ENCODE measurements around the gene GAS6.
A peak's percentile ranks its signal among the peaks of the same experiment; 100 is the strongest.
"Not testable (repeated sequence)": the region's sequence is repeated elsewhere in the genome, so short reads cannot be mapped to it uniquely, and the experiment has no call there.

GAS6 gene

GRCh38 chr13:113831061-113831460 is 32.8 kb downstream of the GAS6 start:
- H3K4me3 ChIP-seq (ENCODE audit: low read depth in 1 of 2, low read length in 2 of 2) = no peak overlapping the region
- H3K27me3 ChIP-seq (ENCODE audit: control insufficient read depth in 1 of 2, insufficient read depth in 2 of 2, low read length in 2 of 2) = no peaks in the 10 kb centered on the region
- no peak overlapping the region for H3K27ac ChIP-seq (ENCODE audit: low read depth, low read length)
- peaks cover 14% of the 10 kb centered on the region for H3K36me3 ChIP-seq (ENCODE audit: insufficient read depth, low read length)
- no peak overlapping the region for H3K9ac ChIP-seq (ENCODE audit: low read length)
- no peaks in the 10 kb centered on the region for H3K4me1 ChIP-seq (ENCODE audit: insufficient read depth, low read length)
- no peaks in the 10 kb centered on the region for H3K9me3 ChIP-seq (ENCODE audit: low read length)

- H3K27ac ChIP-seq (ENCODE audit: low read depth, low read length); H3K27me3 ChIP-seq (ENCODE audit: control insufficient read depth in 1 of 2, insufficient read depth in 2 of 2, low read length in 2 of 2); H3K4me3 ChIP-seq (ENCODE audit: low read depth in 1 of 2, low read length in 2 of 2); H3K9me3 ChIP-seq (ENCODE audit: low read length); H3K4me1 ChIP-seq (ENCODE audit: insufficient read depth, low read length); H3K9ac ChIP-seq (ENCODE audit: low read length): not testable (repeated sequence)
- H3K36me3 ChIP-seq (ENCODE audit: insufficient read depth, low read length) = peaks cover 14% of the 10 kb centered on the region
Observed at GRCh38 chr13:113830426-113830950, 33.4 kb downstream of the GAS6 start.

GRCh38 chr13:113828282-113828825 is 35.5 kb downstream of the GAS6 start:
- H3K4me1 ChIP-seq (ENCODE audit: insufficient read depth, low read length) = no peaks in the 10 kb centered on the region
- no peaks in the 10 kb centered on the region for H3K9me3 ChIP-seq (ENCODE audit: low read length)
- H3K36me3 ChIP-seq (ENCODE audit: insufficient read depth, low read length) = peaks cover 11% of the 10 kb centered on the region
- no peak overlapping the region for H3K9ac ChIP-seq (ENCODE audit: low read length)
- H3K27ac ChIP-seq (ENCODE audit: low read depth, low read length) = no peak overlapping the region
- no peaks in the 10 kb centered on the region for H3K27me3 ChIP-seq (ENCODE audit: control insufficient read depth in 1 of 2, insufficient read depth in 2 of 2, low read length in 2 of 2)
- no peak overlapping the region for H3K4me3 ChIP-seq (ENCODE audit: low read depth in 1 of 2, low read length in 2 of 2)

GRCh38 chr13:113827021-113827420 is 36.9 kb downstream of the GAS6 start:
- Histone ChIP-seq H3K27me3 (ENCODE audit: control insufficient read depth in 1 of 2, insufficient read depth in 2 of 2, low read length in 2 of 2) (no peaks in the 10 kb centered on the region), H3K9ac (ENCODE audit: low read length) (no peak overlapping the region), H3K4me3 (ENCODE audit: low read depth in 1 of 2, low read length in 2 of 2) (no peak overlapping the region), H3K4me1 (ENCODE audit: insufficient read depth, low read length) (peaks cover 1% of the 10 kb centered on the region), H3K36me3 (ENCODE audit: insufficient read depth, low read length) (peaks cover 7% of the 10 kb centered on the region), H3K9me3 (ENCODE audit: low read length) (no peaks in the 10 kb centered on the region), H3K27ac (ENCODE audit: low read depth, low read length) (no peak overlapping the region)

GRCh38 chr13:113826446-113826845 is 37.4 kb downstream of the GAS6 start:
- H3K4me3 ChIP-seq (ENCODE audit: low read depth in 1 of 2, low read length in 2 of 2); H3K9ac ChIP-seq (ENCODE audit: low read length); H3K27me3 ChIP-seq (ENCODE audit: control insufficient read depth in 1 of 2, insufficient read depth in 2 of 2, low read length in 2 of 2); H3K36me3 ChIP-seq (ENCODE audit: insufficient read depth, low read length); H3K9me3 ChIP-seq (ENCODE audit: low read length); H3K4me1 ChIP-seq (ENCODE audit: insufficient read depth, low read length); H3K27ac ChIP-seq (ENCODE audit: low read depth, low read length): not testable (repeated sequence)

GRCh38 chr13:113825841-113826240 is 38.0 kb downstream of the GAS6 start:
- Histone ChIP-seq H3K9ac (ENCODE audit: low read length) (no peak overlapping the region), H3K4me3 (ENCODE audit: low read depth in 1 of 2, low read length in 2 of 2) (no peak overlapping the region), H3K27ac (ENCODE audit: low read depth, low read length) (no peak overlapping the region), H3K9me3 (ENCODE audit: low read length) (no peaks in the 10 kb centered on the region), H3K36me3 (ENCODE audit: insufficient read depth, low read length) (peaks cover 7% of the 10 kb centered on the region), H3K4me1 (ENCODE audit: insufficient read depth, low read length) (peaks cover 13% of the 10 kb centered on the region), H3K27me3 (ENCODE audit: control insufficient read depth in 1 of 2, insufficient read depth in 2 of 2, low read length in 2 of 2) (no peaks in the 10 kb centered on the region)

- Histone ChIP-seq H3K27me3 (ENCODE audit: control insufficient read depth in 1 of 2, insufficient read depth in 2 of 2, low read length in 2 of 2) (no peaks in the 10 kb centered on the region), H3K4me1 (ENCODE audit: insufficient read depth, low read length) (peaks cover 22% of the 10 kb centered on the region), H3K36me3 (ENCODE audit: insufficient read depth, low read length) (peaks cover 7% of the 10 kb centered on the region), H3K9ac (ENCODE audit: low read length) (no peak overlapping the region), H3K9me3 (ENCODE audit: low read length) (no peaks in the 10 kb centered on the region), H3K27ac (ENCODE audit: low read depth, low read length) (no peak overlapping the region), H3K4me3 (ENCODE audit: low read depth in 1 of 2, low read length in 2 of 2) (no peak overlapping the region)
Observed at GRCh38 chr13:113823771-113824170, 40.1 kb downstream of the GAS6 start.

GRCh38 chr13:113822956-113823744 is 40.7 kb downstream of the GAS6 start:
- Histone ChIP-seq H3K9me3 (ENCODE audit: low read length) (no peaks in the 10 kb centered on the region), H3K27me3 (ENCODE audit: control insufficient read depth in 1 of 2, insufficient read depth in 2 of 2, low read length in 2 of 2) (no peaks in the 10 kb centered on the region), H3K4me1 (ENCODE audit: insufficient read depth, low read length) (peaks cover 22% of the 10 kb centered on the region), H3K27ac (ENCODE audit: low read depth, low read length) (no peak overlapping the region), H3K36me3 (ENCODE audit: insufficient read depth, low read length) (peaks cover 7% of the 10 kb centered on the region), H3K9ac (ENCODE audit: low read length) (no peak overlapping the region), H3K4me3 (ENCODE audit: low read depth in 1 of 2, low read length in 2 of 2) (no peak overlapping the region)

GRCh38 chr13:113822266-113822665 is 41.6 kb downstream of the GAS6 start:
- peak overlapping the region; percentile 87 for H3K27ac ChIP-seq (ENCODE audit: low read depth, low read length)
- H3K36me3 ChIP-seq (ENCODE audit: insufficient read depth, low read length) = peaks cover 5% of the 10 kb centered on the region
- peaks cover 22% of the 10 kb centered on the region for H3K4me1 ChIP-seq (ENCODE audit: insufficient read depth, low read length)

GRCh38 chr13:113821847-113822246 is 42.0 kb downstream of the GAS6 start:
- H3K27ac ChIP-seq (ENCODE audit: low read depth, low read length) = peak overlapping the region; percentile 87
- H3K4me1 ChIP-seq (ENCODE audit: insufficient read depth, low read length) = peaks cover 24% of the 10 kb centered on the region
- no peaks in the 10 kb centered on the region for H3K27me3 ChIP-seq (ENCODE audit: control insufficient read depth in 1 of 2, insufficient read depth in 2 of 2, low read length in 2 of 2)
- H3K9ac ChIP-seq (ENCODE audit: low read length) = no peak overlapping the region
- H3K36me3 ChIP-seq (ENCODE audit: insufficient read depth, low read length) = peaks cover under 1% of the 10 kb centered on the region
- no peaks in the 10 kb centered on the region for H3K9me3 ChIP-seq (ENCODE audit: low read length)
- H3K4me3 ChIP-seq (ENCODE audit: low read depth in 1 of 2, low read length in 2 of 2) = peak overlapping the region in 1 of 2 donors; percentile 51

More at GRCh38 chr13:113822266-113822665, 41.6 kb downstream of the GAS6 start:
- Histone ChIP-seq H3K4me3 (ENCODE audit: low read depth in 1 of 2, low read length in 2 of 2) (no peak overlapping the region), H3K9me3 (ENCODE audit: low read length) (no peaks in the 10 kb centered on the region), H3K27me3 (ENCODE audit: control insufficient read depth in 1 of 2, insufficient read depth in 2 of 2, low read length in 2 of 2) (no peaks in the 10 kb centered on the region), H3K9ac (ENCODE audit: low read length) (no peak overlapping the region)

- Histone ChIP-seq H3K4me1 (ENCODE audit: insufficient read depth, low read length) (peaks cover 26% of the 10 kb centered on the region), H3K4me3 (ENCODE audit: low read depth in 1 of 2, low read length in 2 of 2) (peak overlapping the region; percentile 39 to 51), H3K27me3 (ENCODE audit: control insufficient read depth in 1 of 2, insufficient read depth in 2 of 2, low read length in 2 of 2) (no peaks in the 10 kb centered on the region), H3K9ac (ENCODE audit: low read length) (no peak overlapping the region), H3K27ac (ENCODE audit: low read depth, low read length) (peak overlapping the region; percentile 87), H3K9me3 (ENCODE audit: low read length) (no peaks in the 10 kb centered on the region), H3K36me3 (ENCODE audit: insufficient read depth, low read length) (no peaks in the 10 kb centered on the region)
Observed at GRCh38 chr13:113820813-113821651, 42.8 kb downstream of the GAS6 start.
